Endodermal cell (in vitro differentiated cells): ENCODE measurements around the gene CDH19. TPM values are rescaled to one million over a fixed set of nuclear protein-coding genes. Genes with fewer than 3 reads are reported as not detected.

Source experiments
- DNase-seq: peaks from one replicate; pipeline ENCODE4 v3.0.0-alpha.2; 2017
- H3K27ac ChIP-seq: 2 replicates; pipeline ENCODE4 v1.5.1; 2013; ENCODE audit warnings: mild to moderate bottlenecking, low read depth, low read length, moderate library complexity
- H3K27me3 ChIP-seq: 2 replicates; pipeline ENCODE4 v1.6.1; 2013; ENCODE audit warnings: mild to moderate bottlenecking, low read length, moderate library complexity; ENCODE audit not compliant: insufficient read depth, control insufficient read depth, poor library complexity, severe bottlenecking
- H3K36me3 ChIP-seq: 2 replicates; pipeline ENCODE4 v1.7.0; 2013; ENCODE audit warnings: mild to moderate bottlenecking, low read length, moderate library complexity; ENCODE audit not compliant: control insufficient read depth, insufficient read depth
- H3K4me1 ChIP-seq: one replicate; pipeline ENCODE4 v1.7.0; 2013; ENCODE audit warnings: low read length; ENCODE audit not compliant: control insufficient read depth, insufficient read depth
- H3K4me3 ChIP-seq: 2 replicates; pipeline ENCODE4 v1.5.1; 2013; ENCODE audit warnings: mild to moderate bottlenecking, low read length, moderate library complexity
- H3K9ac ChIP-seq: 2 replicates; pipeline ENCODE4 v1.6.1; 2013; ENCODE audit warnings: mild to moderate bottlenecking, low read length, moderate library complexity; ENCODE audit not compliant: poor library complexity, severe bottlenecking; ENCODE audit errors: extremely low read depth
- H3K9me3 ChIP-seq: 2 replicates; pipeline ENCODE4 v1.6.1; 2013; ENCODE audit warnings: mild to moderate bottlenecking, low read length, moderate library complexity; ENCODE audit not compliant: control insufficient read depth
- H3K27ac Mint-ChIP-seq: 2 replicates; pipeline ENCODE4 v1.8.0; 2020; ENCODE audit warnings: mixed read lengths
- H3K27me3 Mint-ChIP-seq: 2 replicates; pipeline ENCODE4 v1.8.0; 2021; ENCODE audit warnings: mild to moderate bottlenecking, mixed read lengths; ENCODE audit not compliant: insufficient read depth
- H3K36me3 Mint-ChIP-seq: 2 replicates; pipeline ENCODE4 v1.8.0; 2020; ENCODE audit warnings: low read depth, mixed read lengths
- H3K4me1 Mint-ChIP-seq: 2 replicates; pipeline ENCODE4 v1.8.0; 2020; ENCODE audit warnings: mixed read lengths
- H3K4me3 Mint-ChIP-seq: 2 replicates; pipeline ENCODE4 v1.8.0; 2020; ENCODE audit warnings: mild to moderate bottlenecking, moderate library complexity, mixed read lengths
- H3K9me3 Mint-ChIP-seq: 2 replicates; pipeline ENCODE4 v1.8.0; 2020; ENCODE audit warnings: mild to moderate bottlenecking, mixed read lengths
- WGBS, 2 experiments: methylation state at CpG; one replicate each; pipeline versions ENCODE4 v1.1.5 to v1.1.7; 2013; ENCODE audit warnings: missing lambda C conversion rate in 2 of 2, mixed read lengths in 1 of 2; ENCODE audit not compliant: insufficient coverage in 1 of 2, insufficient read length in 1 of 2; 5-methylcytosine and 5-hydroxymethylcytosine counted together
- long read RNA-seq, 4 experiments: library from polyadenylated mRNA in 2 of 4; library from RNA in 1 of 4; library from capped mRNA in 1 of 4; stranded (forward) in 3 of 4; unstranded in 1 of 4; transcript quantifications; one replicate each; pipeline ENCODE4 v2.0.0, GENCODE V29; 2020 to 2021; ENCODE audit warnings: inconsistent platforms in 1 of 4
- polyA plus RNA-seq, 2 experiments: library from polyadenylated mRNA; stranded (reverse); fragments of 50-300 nt; gene quantifications; one replicate each; pipeline ENCODE4 v1.2.3, GENCODE V29; 2013
- total RNA-seq, 2 donors: library from RNA; stranded (reverse); fragmentation: NEBNext Ultra II Directional in 1 of 2; extraction: Animal tissue kit (Norgen Biotek cat#: 25700) in 1 of 2; gene quantifications; 2 replicates in 1 of 2; 3 replicates in 1 of 2; pipeline ENCODE4 v1.2.1, GENCODE V29; 2021
- TF ChIP-seq, protein P1 (sequence below): fragments of 200-600 bp; sonication (generic); conservative IDR thresholded peaks from 2 replicates; pipeline ENCODE4 v1.5.0; 2021; ENCODE audit warnings: antibody characterized with exemption, mild to moderate bottlenecking

Gene CDH19, protein sequence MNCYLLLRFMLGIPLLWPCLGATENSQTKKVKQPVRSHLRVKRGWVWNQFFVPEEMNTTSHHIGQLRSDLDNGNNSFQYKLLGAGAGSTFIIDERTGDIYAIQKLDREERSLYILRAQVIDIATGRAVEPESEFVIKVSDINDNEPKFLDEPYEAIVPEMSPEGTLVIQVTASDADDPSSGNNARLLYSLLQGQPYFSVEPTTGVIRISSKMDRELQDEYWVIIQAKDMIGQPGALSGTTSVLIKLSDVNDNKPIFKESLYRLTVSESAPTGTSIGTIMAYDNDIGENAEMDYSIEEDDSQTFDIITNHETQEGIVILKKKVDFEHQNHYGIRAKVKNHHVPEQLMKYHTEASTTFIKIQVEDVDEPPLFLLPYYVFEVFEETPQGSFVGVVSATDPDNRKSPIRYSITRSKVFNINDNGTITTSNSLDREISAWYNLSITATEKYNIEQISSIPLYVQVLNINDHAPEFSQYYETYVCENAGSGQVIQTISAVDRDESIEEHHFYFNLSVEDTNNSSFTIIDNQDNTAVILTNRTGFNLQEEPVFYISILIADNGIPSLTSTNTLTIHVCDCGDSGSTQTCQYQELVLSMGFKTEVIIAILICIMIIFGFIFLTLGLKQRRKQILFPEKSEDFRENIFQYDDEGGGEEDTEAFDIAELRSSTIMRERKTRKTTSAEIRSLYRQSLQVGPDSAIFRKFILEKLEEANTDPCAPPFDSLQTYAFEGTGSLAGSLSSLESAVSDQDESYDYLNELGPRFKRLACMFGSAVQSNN
- total RNA-seq: not detected
- polyA plus RNA-seq (2013, experiment 1 of 2): 1.2 TPM
- polyA plus RNA-seq (2013, experiment 2 of 2): 0.99 TPM
- long read RNA-seq, experiment 1: 0 reads
- long read RNA-seq, experiment 2: 0 reads
- long read RNA-seq, experiment 3: 0 reads
- long read RNA-seq, experiment 4: 0 reads

DNA sequence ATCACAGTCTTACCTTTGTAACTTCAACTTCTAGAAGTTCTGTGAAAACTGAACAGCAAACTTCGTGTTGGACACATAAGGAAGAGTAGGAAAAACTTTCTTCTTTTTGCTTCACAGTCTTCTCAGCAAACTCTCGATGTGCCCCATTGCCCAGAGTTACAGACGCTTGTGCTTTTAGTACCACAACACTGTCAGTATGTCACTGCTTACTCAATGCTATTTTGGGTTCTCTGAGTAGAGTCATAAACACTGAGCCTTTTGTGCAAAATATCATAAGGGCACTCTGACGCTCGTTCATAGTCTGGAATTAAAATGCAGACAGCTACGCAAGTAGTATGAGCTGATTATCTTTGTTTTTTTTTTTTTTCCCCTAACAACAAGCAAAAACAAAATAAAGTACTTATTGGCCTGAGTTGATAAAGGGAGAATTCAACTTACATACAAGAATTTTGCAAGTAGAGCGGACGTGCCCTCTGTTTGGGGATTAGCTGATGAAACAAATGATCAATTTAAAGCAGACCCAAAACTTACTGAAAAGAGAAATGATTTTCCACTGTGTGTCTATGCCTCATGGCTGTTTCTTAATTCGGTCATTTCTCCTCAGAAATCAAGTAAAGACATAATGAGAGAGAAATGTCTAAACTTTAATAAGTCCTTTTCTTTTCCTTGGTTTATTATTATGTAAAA lies at the start of gene CDH19:
Gene CDH19 (minus strand): TSS at position 150 of the 687 bp plus-strand sequence. CDS start 31,886 bp downstream, outside the sequence.
- TF ChIP-seq, protein P1, sequence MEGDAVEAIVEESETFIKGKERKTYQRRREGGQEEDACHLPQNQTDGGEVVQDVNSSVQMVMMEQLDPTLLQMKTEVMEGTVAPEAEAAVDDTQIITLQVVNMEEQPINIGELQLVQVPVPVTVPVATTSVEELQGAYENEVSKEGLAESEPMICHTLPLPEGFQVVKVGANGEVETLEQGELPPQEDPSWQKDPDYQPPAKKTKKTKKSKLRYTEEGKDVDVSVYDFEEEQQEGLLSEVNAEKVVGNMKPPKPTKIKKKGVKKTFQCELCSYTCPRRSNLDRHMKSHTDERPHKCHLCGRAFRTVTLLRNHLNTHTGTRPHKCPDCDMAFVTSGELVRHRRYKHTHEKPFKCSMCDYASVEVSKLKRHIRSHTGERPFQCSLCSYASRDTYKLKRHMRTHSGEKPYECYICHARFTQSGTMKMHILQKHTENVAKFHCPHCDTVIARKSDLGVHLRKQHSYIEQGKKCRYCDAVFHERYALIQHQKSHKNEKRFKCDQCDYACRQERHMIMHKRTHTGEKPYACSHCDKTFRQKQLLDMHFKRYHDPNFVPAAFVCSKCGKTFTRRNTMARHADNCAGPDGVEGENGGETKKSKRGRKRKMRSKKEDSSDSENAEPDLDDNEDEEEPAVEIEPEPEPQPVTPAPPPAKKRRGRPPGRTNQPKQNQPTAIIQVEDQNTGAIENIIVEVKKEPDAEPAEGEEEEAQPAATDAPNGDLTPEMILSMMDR: no peak
- no peaks in the 10 kb centered on the region for H3K9me3 Mint-ChIP-seq
- Histone ChIP-seq H3K9ac (no peak within 1 kb of the TSS), H3K27ac (no peak within 1 kb of the TSS), H3K9me3 (no peaks in the 10 kb centered on the region), H3K27me3 (no peaks in the 10 kb centered on the region), H3K4me1 (no peaks in the 10 kb centered on the region), H3K36me3 (no peaks in the 10 kb centered on the region), H3K4me3 (no peak within 1 kb of the TSS)
- no peaks in the 10 kb centered on the region for H3K36me3 Mint-ChIP-seq
- DNase-seq: no peak
- H3K27me3 Mint-ChIP-seq: no peaks in the 10 kb centered on the region
- no peak within 1 kb of the TSS for H3K27ac Mint-ChIP-seq
- H3K4me1 Mint-ChIP-seq: no peaks in the 10 kb centered on the region
- no peak within 1 kb of the TSS for H3K4me3 Mint-ChIP-seq
- 89 to 91% methylated on average over 3 to 8 of the region's 9 CpGs for WGBS, 2 experiments

DNA sequence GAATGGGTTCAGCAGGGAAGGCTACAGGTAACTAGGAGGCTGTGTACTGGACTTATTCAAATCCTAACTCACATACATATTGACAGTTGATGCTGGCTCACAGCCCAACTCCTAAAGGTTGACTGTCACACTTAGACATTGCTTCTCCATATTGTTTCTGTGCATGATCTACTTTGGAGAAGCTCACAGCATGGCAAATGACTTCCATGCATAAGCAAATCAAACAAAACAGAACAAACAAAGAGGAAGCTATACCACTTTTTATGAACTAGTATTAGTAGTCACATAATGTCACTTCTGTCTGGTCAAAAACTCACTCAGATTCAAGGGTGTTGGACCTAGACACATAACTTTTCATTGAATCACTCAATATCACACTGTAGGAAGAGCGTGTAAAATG lies 43.8 kb upstream of the CDH19 start:
- Histone ChIP-seq H3K27ac (no peak overlapping the region), H3K36me3 (no peaks in the 10 kb centered on the region), H3K9me3 (no peaks in the 10 kb centered on the region), H3K4me3 (no peak overlapping the region), H3K27me3 (no peaks in the 10 kb centered on the region), H3K4me1 (no peaks in the 10 kb centered on the region), H3K9ac (no peak overlapping the region)
- Mint-ChIP-seq H3K27ac (no peak overlapping the region), H3K9me3 (no peaks in the 10 kb centered on the region), H3K36me3 (no peaks in the 10 kb centered on the region), H3K4me1 (no peaks in the 10 kb centered on the region), H3K4me3 (no peak overlapping the region), H3K27me3 (no peaks in the 10 kb centered on the region)
- WGBS, 2 experiments: no CpG with 5 or more reads among the region's 1 CpG
- TF ChIP-seq, protein P1: no peak
- no peak for DNase-seq

DNA sequence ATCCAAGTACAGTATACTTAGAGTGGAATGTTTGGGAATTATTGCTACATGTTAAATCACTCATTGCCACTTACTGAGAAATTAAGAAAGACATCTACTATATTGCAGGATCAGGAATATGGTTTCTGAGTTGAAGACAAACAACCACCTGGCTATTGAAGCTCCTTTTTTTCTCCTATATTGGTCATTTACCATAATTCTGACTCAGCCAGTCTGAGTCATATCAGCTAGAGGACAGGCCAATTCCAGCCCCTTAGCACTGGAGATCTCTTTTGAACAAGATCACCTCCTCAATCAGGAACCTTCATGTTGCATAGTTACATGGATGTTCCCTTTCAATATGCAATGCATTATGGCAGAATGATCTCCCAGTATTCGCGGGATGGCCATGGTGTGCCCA lies 42.7 kb upstream of the CDH19 start:
- Mint-ChIP-seq H3K27ac (no peak overlapping the region), H3K36me3 (no peaks in the 10 kb centered on the region), H3K4me1 (no peaks in the 10 kb centered on the region), H3K27me3 (no peaks in the 10 kb centered on the region), H3K4me3 (no peak overlapping the region), H3K9me3 (no peaks in the 10 kb centered on the region)
- H3K27me3 ChIP-seq: no peaks in the 10 kb centered on the region
- no peaks in the 10 kb centered on the region for H3K36me3 ChIP-seq
- TF ChIP-seq, protein P1: no peak
- no peak for DNase-seq
- H3K4me1 ChIP-seq: no peaks in the 10 kb centered on the region
- no peak overlapping the region for H3K27ac ChIP-seq
- WGBS, 2 experiments: 97 to 100% methylated on average over 2 of the region's 2 CpGs
- H3K9ac ChIP-seq: no peak overlapping the region
- H3K9me3 ChIP-seq: no peaks in the 10 kb centered on the region
- H3K4me3 ChIP-seq: no peak overlapping the region
